H9 (cell line): ENCODE data around the gene NEUROG1. TPM values are rescaled to one million over a fixed set of nuclear protein-coding genes. Genes with fewer than 3 reads are reported as not detected.

Experiments used
- DNase-seq: peaks from one replicate; pipeline ENCODE4 v3.0.0-alpha.2; 2017
- H2AFZ ChIP-seq: one replicate; pipeline ENCODE4 v1.6.1; 2013; ENCODE audit warnings: mild to moderate bottlenecking, low read length, control low read depth, moderate library complexity
- H2AK5ac ChIP-seq: 2 replicates; pipeline ENCODE4 v1.6.1; 2013; ENCODE audit warnings: low read length, control low read depth, mixed read lengths; ENCODE audit not compliant: insufficient read length
- H2BK120ac ChIP-seq: one replicate; pipeline ENCODE4 v1.6.1; 2013; ENCODE audit warnings: low read depth, mild to moderate bottlenecking, low read length, control low read depth, inconsistent platforms; ENCODE audit not compliant: poor library complexity, severe bottlenecking
- H2BK12ac ChIP-seq: 2 replicates; pipeline ENCODE4 v1.6.1; 2013; ENCODE audit warnings: low read length, control low read depth, mixed read lengths, low read depth; ENCODE audit not compliant: insufficient read length
- H2BK15ac ChIP-seq: 2 replicates; pipeline ENCODE4 v1.6.1; 2013; ENCODE audit warnings: low read depth, low read length, control low read depth
- H2BK20ac ChIP-seq: one replicate; pipeline ENCODE4 v1.6.1; 2013; ENCODE audit warnings: low read depth, mild to moderate bottlenecking, low read length, control low read depth, inconsistent platforms; ENCODE audit not compliant: poor library complexity, severe bottlenecking
- H2BK5ac ChIP-seq: 2 replicates; pipeline ENCODE4 v1.6.1; 2013; ENCODE audit warnings: low read length, control low read depth, mixed read lengths; ENCODE audit not compliant: insufficient read length
- H3K14ac ChIP-seq: 2 replicates; pipeline ENCODE4 v1.6.1; 2013; ENCODE audit warnings: low read length, control low read depth; ENCODE audit not compliant: insufficient read depth
- H3K18ac ChIP-seq: 2 replicates; pipeline ENCODE4 v1.6.1; 2013; ENCODE audit warnings: low read depth, mild to moderate bottlenecking, mixed read lengths, low read length, control low read depth; ENCODE audit not compliant: insufficient read length
- H3K23ac ChIP-seq: 2 replicates; pipeline ENCODE4 v1.6.1; 2013; ENCODE audit warnings: low read length, control low read depth, mixed read lengths, low read depth; ENCODE audit not compliant: insufficient read length
- H3K23me2 ChIP-seq: 2 replicates; pipeline ENCODE4 v1.6.1; 2013; ENCODE audit warnings: low read depth, mild to moderate bottlenecking, mixed read lengths, low read length, control low read depth; ENCODE audit not compliant: insufficient read length, poor library complexity, severe bottlenecking
- H3K27ac ChIP-seq: 2 replicates; pipeline ENCODE4 v1.5.1; 2013; ENCODE audit warnings: low read length, control low read depth, mixed read lengths, low read depth; ENCODE audit not compliant: insufficient read length
- H3K27me3 ChIP-seq: 2 replicates; pipeline ENCODE4 v1.6.1; 2013; ENCODE audit warnings: low read length, control low read depth, inconsistent platforms; ENCODE audit not compliant: insufficient read depth
- H3K4ac ChIP-seq: 2 replicates; pipeline ENCODE4 v1.6.1; 2013; ENCODE audit warnings: low read depth, mild to moderate bottlenecking, control low read depth, inconsistent platforms, low read length, moderate library complexity
- H3K4me1 ChIP-seq: 2 replicates; pipeline ENCODE4 v1.6.1; 2013; ENCODE audit warnings: low read length, control low read depth, inconsistent platforms; ENCODE audit not compliant: insufficient read depth
- H3K4me2 ChIP-seq: 2 replicates; pipeline ENCODE4 v1.6.1; 2013; ENCODE audit warnings: low read length, control low read depth, mixed read lengths; ENCODE audit not compliant: insufficient read length, insufficient read depth
- H3K56ac ChIP-seq: 2 replicates; pipeline ENCODE4 v1.6.1; 2013; ENCODE audit warnings: low read depth, mild to moderate bottlenecking, mixed read lengths, low read length, control low read depth; ENCODE audit not compliant: insufficient read length
- H3K79me1 ChIP-seq: 2 replicates; pipeline ENCODE4 v1.6.1; 2013; ENCODE audit warnings: low read depth, mild to moderate bottlenecking, moderate library complexity, low read length, control low read depth, inconsistent platforms; ENCODE audit not compliant: insufficient read depth, poor library complexity, severe bottlenecking
- H3K79me2 ChIP-seq: 2 replicates; pipeline ENCODE4 v1.6.1; 2013; ENCODE audit warnings: low read length, control low read depth, inconsistent platforms; ENCODE audit not compliant: insufficient read depth
- H3K9ac ChIP-seq: 2 replicates; pipeline ENCODE4 v1.6.1; 2013; ENCODE audit warnings: low read length, control low read depth, mixed read lengths; ENCODE audit not compliant: insufficient read length; ENCODE audit errors: extremely low read depth
- H3K9me3 ChIP-seq: one replicate; pipeline ENCODE4 v1.6.1; 2013; ENCODE audit warnings: low read depth, low read length, inconsistent platforms; ENCODE audit not compliant: control insufficient read depth
- H3T11ph ChIP-seq: one replicate; pipeline ENCODE4 v1.6.1; 2013; ENCODE audit warnings: mild to moderate bottlenecking, low read length, control low read depth, inconsistent platforms
- H4K20me1 ChIP-seq: one replicate; pipeline ENCODE4 v1.6.1; 2013; ENCODE audit not compliant: control insufficient read depth, insufficient read length, insufficient read depth
- H4K5ac ChIP-seq: 2 replicates; pipeline ENCODE4 v1.6.1; 2013; ENCODE audit warnings: low read depth, mild to moderate bottlenecking, mixed read lengths, low read length, control low read depth; ENCODE audit not compliant: insufficient read length
- H4K8ac ChIP-seq: replicated peaks from 2 replicates; pipeline ENCODE4 v1.6.1; 2013; ENCODE audit warnings: low read length, control low read depth, mixed read lengths, low read depth; ENCODE audit not compliant: insufficient read length
- H4K91ac ChIP-seq: 2 replicates; pipeline ENCODE4 v1.6.1; 2013; ENCODE audit warnings: low read depth, mild to moderate bottlenecking, moderate library complexity, mixed read lengths, low read length, control low read depth; ENCODE audit not compliant: insufficient read length
- H3K27ac Mint-ChIP-seq, 3 experiments: 2 replicates in 2 of 3; 3 replicates in 1 of 3; pipeline ENCODE4 v1.8.0; 2020 to 2021; ENCODE audit warnings: mixed read lengths in 3 of 3, mild to moderate bottlenecking in 1 of 3, moderate library complexity in 1 of 3
- H3K27me3 Mint-ChIP-seq: 2 replicates; pipeline ENCODE4 v1.8.0; 2021; ENCODE audit warnings: low read depth, mild to moderate bottlenecking, moderate library complexity, mixed read lengths
- H3K36me3 Mint-ChIP-seq, 3 experiments: 2 replicates in 2 of 3; 3 replicates in 1 of 3; pipeline ENCODE4 v1.8.0; 2020 to 2021; ENCODE audit warnings: low read depth in 3 of 3, mixed read lengths in 3 of 3; ENCODE audit not compliant: insufficient read depth in 1 of 3
- H3K4me1 Mint-ChIP-seq, 2 experiments: 2 replicates each; pipeline ENCODE4 v1.8.0; 2020; ENCODE audit warnings: mixed read lengths in 2 of 2
- H3K4me3 Mint-ChIP-seq, 2 experiments: 2 replicates in 1 of 2; 3 replicates in 1 of 2; pipeline ENCODE4 v1.8.0; 2020 to 2021; ENCODE audit warnings: mild to moderate bottlenecking in 2 of 2, mixed read lengths in 2 of 2, moderate library complexity in 1 of 2
- H3K9me3 Mint-ChIP-seq, 2 experiments: 2 replicates in 1 of 2; 3 replicates in 1 of 2; pipeline ENCODE4 v1.8.0; 2020; ENCODE audit warnings: mild to moderate bottlenecking in 2 of 2, mixed read lengths in 2 of 2, moderate library complexity in 1 of 2
- CTCF ChIP-seq: fragments of 200-600 bp; sonication (generic); conservative IDR thresholded peaks from 3 replicates; pipeline ENCODE4 v1.8.0; 2021; ENCODE audit warnings: antibody characterized with exemption, mild to moderate bottlenecking
- WGBS: extraction: QIAGEN DNeasy Blood & Tissue Kit; methylation state at CpG from one replicate; pipeline ENCODE4 v1.1.7; 2013; ENCODE audit warnings: missing lambda C conversion rate, low lambda C conversion rate, mixed read lengths; ENCODE audit not compliant: insufficient read length; ENCODE audit errors: extremely low coverage; 5-methylcytosine and 5-hydroxymethylcytosine counted together
- total RNA-seq: library from RNA; stranded (reverse); gene quantifications from 2 replicates; pipeline ENCODE4 v1.2.1, GENCODE V29; 2021

NEUROG1 gene
- total RNA-seq, 1 experiment from 2014 or later, result not detected

- no peak overlapping the region for H4K5ac ChIP-seq
- no peak overlapping the region for H3K27ac ChIP-seq
- no peak overlapping the region for H3T11ph ChIP-seq
- no CpG with 5 or more reads among the region's 10 CpGs for WGBS
- H3K56ac ChIP-seq, result no peak overlapping the region
- no peak overlapping the region for H3K14ac ChIP-seq
- H3K9ac ChIP-seq, result no peak overlapping the region
- H3K23me2 ChIP-seq, result no peaks in the 10 kb centered on the region
- no peak for TF ChIP-seq CTCF
- no peak overlapping the region for H2AK5ac ChIP-seq
- H2BK15ac ChIP-seq, result no peak overlapping the region
- no peaks in the 10 kb centered on the region for H3K79me2 ChIP-seq
- no peak overlapping the region for H2BK12ac ChIP-seq
- H2AFZ ChIP-seq, result no peak overlapping the region
- H3K18ac ChIP-seq, result no peak overlapping the region
- no peak overlapping the region for H2BK20ac ChIP-seq
- no peak overlapping the region for H2BK120ac ChIP-seq
- H3K23ac ChIP-seq, result no peak overlapping the region
- H4K8ac ChIP-seq, result no peak overlapping the region
- no peaks in the 10 kb centered on the region for H3K9me3 ChIP-seq
- no peak overlapping the region for H4K91ac ChIP-seq
- H3K4me3 Mint-ChIP-seq, result no peak overlapping the region
- DNase-seq, result no peak
- H3K79me1 ChIP-seq, result no peaks in the 10 kb centered on the region
- no peak overlapping the region for H3K27ac Mint-ChIP-seq
- H3K4me1 Mint-ChIP-seq, result peaks cover 11 to 29% of the 10 kb centered on the region in 2 experiments
- H3K4me2 ChIP-seq, result no peak overlapping the region
- H4K20me1 ChIP-seq, result no peaks in the 10 kb centered on the region
- H3K4me1 ChIP-seq, result peaks cover 2% of the 10 kb centered on the region; the same call in 1 of the 2 replicates
- peaks cover 30% of the 10 kb centered on the region for H3K27me3 Mint-ChIP-seq
- H3K27me3 ChIP-seq, result no peaks in the 10 kb centered on the region
- no peak overlapping the region for H3K4ac ChIP-seq
- H3K36me3 Mint-ChIP-seq, result no peaks in the 10 kb centered on the region
- no peaks in the 10 kb centered on the region for H3K9me3 Mint-ChIP-seq
- no peak overlapping the region for H2BK5ac ChIP-seq
These were observed 35.4 kb upstream of the NEUROG1 start for GRCh38 chr5:135571066-135571609.
